Neuronal stem cell (in vitro differentiated cells): ENCODE data around the gene SLC8A1.

Experiments used
- DNase-seq: peaks from one replicate; pipeline ENCODE4 v3.0.0-alpha.2; 2013; ENCODE audit warnings: low spot score
- H2AFZ ChIP-seq: one replicate; pipeline ENCODE4 v1.6.1; 2013; ENCODE audit warnings: mild to moderate bottlenecking, low read length, inconsistent platforms
- H2AK5ac ChIP-seq: 2 replicates; pipeline ENCODE4 v1.6.1; 2013; ENCODE audit warnings: low read depth, mild to moderate bottlenecking, inconsistent platforms, low read length, moderate library complexity, mixed read lengths
- H2BK120ac ChIP-seq: 2 replicates; pipeline ENCODE4 v1.6.1; 2013; ENCODE audit warnings: low read depth, mild to moderate bottlenecking, inconsistent platforms, low read length, moderate library complexity, mixed read lengths
- H2BK12ac ChIP-seq: one replicate; pipeline ENCODE4 v1.6.1; 2013; ENCODE audit warnings: low read length, inconsistent platforms
- H2BK15ac ChIP-seq: 2 replicates; pipeline ENCODE4 v1.6.1; 2013; ENCODE audit warnings: mild to moderate bottlenecking, low read length, inconsistent platforms, mixed read lengths
- H2BK5ac ChIP-seq: one replicate; pipeline ENCODE4 v1.6.1; 2013; ENCODE audit warnings: inconsistent platforms, mild to moderate bottlenecking, low read length, moderate library complexity
- H3K14ac ChIP-seq: one replicate; pipeline ENCODE4 v1.6.1; 2013; ENCODE audit warnings: low read length, inconsistent platforms
- H3K18ac ChIP-seq: 2 replicates; pipeline ENCODE4 v1.6.1; 2013; ENCODE audit warnings: low read length, inconsistent platforms
- H3K23ac ChIP-seq: 2 replicates; pipeline ENCODE4 v1.6.1; 2013; ENCODE audit warnings: low read depth, mild to moderate bottlenecking, mixed read lengths, low read length, inconsistent platforms; ENCODE audit not compliant: poor library complexity
- H3K27ac ChIP-seq: replicated peaks from 3 replicates; pipeline ENCODE4 v1.5.1; 2013; ENCODE audit warnings: low read length, inconsistent platforms
- H3K27me3 ChIP-seq, 3 experiments: 2 replicates each; pipeline ENCODE4 v1.6.1; 2013; ENCODE audit warnings: low read length in 3 of 3, mild to moderate bottlenecking in 2 of 3, inconsistent platforms in 1 of 3, low read depth in 1 of 3, mixed read lengths in 1 of 3, moderate library complexity in 1 of 3; ENCODE audit not compliant: control insufficient read depth in 3 of 3, insufficient read depth in 3 of 3
- H3K36me3 ChIP-seq, 2 donors: replicated peaks in 1 of 2; 2 replicates each; pipeline ENCODE4 v1.6.1; 2013; ENCODE audit warnings: low read length in 2 of 2; ENCODE audit not compliant: control insufficient read depth in 2 of 2, insufficient read depth in 2 of 2
- H3K4ac ChIP-seq: 2 replicates; pipeline ENCODE4 v1.6.1; 2013; ENCODE audit warnings: inconsistent platforms, mild to moderate bottlenecking, low read length, moderate library complexity
- H3K4me1 ChIP-seq, 2 donors: 1 replicate in 1 of 2; 2 replicates in 1 of 2; pipeline ENCODE4 v1.6.1; 2013; ENCODE audit warnings: low read length in 2 of 2, low read depth in 1 of 2; ENCODE audit not compliant: control insufficient read depth in 2 of 2, insufficient read depth in 1 of 2
- H3K4me2 ChIP-seq: one replicate; pipeline ENCODE4 v1.6.1; 2013; ENCODE audit warnings: mild to moderate bottlenecking, low read length, inconsistent platforms; ENCODE audit not compliant: insufficient read depth, poor library complexity, severe bottlenecking
- H3K4me3 ChIP-seq, 2 donors: 2 replicates each; pipeline ENCODE4 v1.5.1; 2013; ENCODE audit warnings: low read length in 2 of 2, mild to moderate bottlenecking in 2 of 2, inconsistent platforms in 1 of 2, moderate library complexity in 1 of 2
- H3K79me1 ChIP-seq: one replicate; pipeline ENCODE4 v1.6.1; 2013; ENCODE audit warnings: low read depth, mild to moderate bottlenecking, inconsistent platforms, low read length, moderate library complexity
- H3K9ac ChIP-seq: one replicate; pipeline ENCODE4 v1.6.1; 2013; ENCODE audit warnings: mild to moderate bottlenecking, low read depth, low read length, inconsistent platforms; ENCODE audit not compliant: poor library complexity
- H3K9me3 ChIP-seq, 2 donors: replicated peaks in 1 of 2; 2 replicates each; pipeline versions ENCODE3 to v1.6.1; 2013; ENCODE audit warnings: low read length in 2 of 2, mild to moderate bottlenecking in 2 of 2, inconsistent platforms in 1 of 2, low read depth in 1 of 2, mixed read lengths in 1 of 2, moderate library complexity in 1 of 2; ENCODE audit not compliant: control insufficient read depth in 2 of 2, insufficient read depth in 1 of 2
- H4K8ac ChIP-seq: one replicate; pipeline ENCODE4 v1.6.1; 2013; ENCODE audit warnings: low read depth, mild to moderate bottlenecking, inconsistent platforms, low read length, moderate library complexity
- H4K91ac ChIP-seq: one replicate; pipeline ENCODE4 v1.6.1; 2013; ENCODE audit warnings: low read length, low read depth, mild to moderate bottlenecking, inconsistent platforms; ENCODE audit not compliant: poor library complexity
- WGBS, 2 donors: extraction: QIAGEN DNeasy Blood & Tissue Kit; methylation state at CpG; one replicate each; pipeline ENCODE4 v1.1.7; 2013; ENCODE audit warnings: missing lambda C conversion rate in 2 of 2, mixed read lengths in 1 of 2; ENCODE audit not compliant: insufficient read length in 2 of 2, insufficient replicate concordance in 1 of 2; ENCODE audit errors: extremely low coverage in 2 of 2; 5-methylcytosine and 5-hydroxymethylcytosine counted together

Gene SLC8A1

GRCh38 chr2:40251137-40251536, 200.8 kb downstream of the SLC8A1 start:
- H2AFZ ChIP-seq, result peak overlapping the region; percentile 14
- H4K8ac ChIP-seq, result no peak overlapping the region
- H3K4me1 ChIP-seq, result peaks cover 2 to 6% of the 10 kb centered on the region in 2 donors
- H3K9me3 ChIP-seq, result no peaks in the 10 kb centered on the region
- H3K18ac ChIP-seq, result no peak overlapping the region
- no peak overlapping the region for H2BK15ac ChIP-seq
- H2AK5ac ChIP-seq, result no peak overlapping the region
- no peaks in the 10 kb centered on the region for H3K36me3 ChIP-seq
- no peak overlapping the region for H4K91ac ChIP-seq
- no peak overlapping the region for H3K4me2 ChIP-seq
- no peak overlapping the region for H2BK5ac ChIP-seq
- H3K23ac ChIP-seq, result no peak overlapping the region
- H2BK120ac ChIP-seq, result no peak overlapping the region
- H2BK12ac ChIP-seq, result no peak overlapping the region
- H3K4me3 ChIP-seq, result no peak overlapping the region
- no peak overlapping the region for H3K14ac ChIP-seq
- peak; percentile 17 for DNase-seq
- WGBS, 2 donors, result no CpG with 5 or more reads among the region's 2 CpGs
- H3K27me3 ChIP-seq, result no peaks in the 10 kb centered on the region
- H3K4ac ChIP-seq, result no peak overlapping the region
- no peaks in the 10 kb centered on the region for H3K79me1 ChIP-seq
- no peak overlapping the region for H3K9ac ChIP-seq
- no peak overlapping the region for H3K27ac ChIP-seq

- Histone ChIP-seq H3K4me2 (no peak overlapping the region), H3K79me1 (no peaks in the 10 kb centered on the region), H4K8ac (no peak overlapping the region), H3K27ac (no peak overlapping the region), H2BK15ac (no peak overlapping the region), H3K36me3 (no peaks in the 10 kb centered on the region), H3K14ac (no peak overlapping the region), H4K91ac (no peak overlapping the region), H3K9me3 (no peaks in the 10 kb centered on the region), H2BK120ac (no peak overlapping the region), H2AK5ac (no peak overlapping the region), H3K4me3 (no peak overlapping the region), H3K9ac (no peak overlapping the region), H3K4ac (no peak overlapping the region), H3K23ac (no peak overlapping the region), H2BK12ac (no peak overlapping the region), H3K18ac (no peak overlapping the region), H2AFZ (no peak overlapping the region), H3K27me3 (no peaks in the 10 kb centered on the region), H2BK5ac (no peak overlapping the region), H3K4me1 (peaks cover 2 to 6% of the 10 kb centered on the region in 2 donors)
- WGBS, 2 donors, result no CpG with 5 or more reads among the region's 2 CpGs
- DNase-seq, result no peak
These were observed 202.3 kb downstream of the SLC8A1 start for GRCh38 chr2:40249577-40249976.

GRCh38 chr2:40248294-40248693, 203.6 kb downstream of the SLC8A1 start:
- H3K9ac ChIP-seq, result no peak overlapping the region
- no peak overlapping the region for H2BK5ac ChIP-seq
- H3K79me1 ChIP-seq, result no peaks in the 10 kb centered on the region
- no peak overlapping the region for H3K4me3 ChIP-seq
- H2BK120ac ChIP-seq, result no peak overlapping the region
- H3K4me1 ChIP-seq, result peaks cover 2 to 12% of the 10 kb centered on the region in 2 donors
- H2AK5ac ChIP-seq, result no peak overlapping the region
- no peak overlapping the region for H2AFZ ChIP-seq
- no peak for DNase-seq
- H3K23ac ChIP-seq, result no peak overlapping the region
- no peaks in the 10 kb centered on the region for H3K27me3 ChIP-seq
- H4K8ac ChIP-seq, result no peak overlapping the region
- no peak overlapping the region for H2BK12ac ChIP-seq
- H3K4ac ChIP-seq, result no peak overlapping the region
- H3K14ac ChIP-seq, result no peak overlapping the region
- H3K18ac ChIP-seq, result no peak overlapping the region
- no peaks in the 10 kb centered on the region for H3K36me3 ChIP-seq
- H3K9me3 ChIP-seq, result no peaks in the 10 kb centered on the region
- WGBS, 2 donors, result no CpG with 5 or more reads among the region's 1 CpG
- H4K91ac ChIP-seq, result no peak overlapping the region
- no peak overlapping the region for H3K27ac ChIP-seq
- no peak overlapping the region for H2BK15ac ChIP-seq
- no peak overlapping the region for H3K4me2 ChIP-seq

DNA sequence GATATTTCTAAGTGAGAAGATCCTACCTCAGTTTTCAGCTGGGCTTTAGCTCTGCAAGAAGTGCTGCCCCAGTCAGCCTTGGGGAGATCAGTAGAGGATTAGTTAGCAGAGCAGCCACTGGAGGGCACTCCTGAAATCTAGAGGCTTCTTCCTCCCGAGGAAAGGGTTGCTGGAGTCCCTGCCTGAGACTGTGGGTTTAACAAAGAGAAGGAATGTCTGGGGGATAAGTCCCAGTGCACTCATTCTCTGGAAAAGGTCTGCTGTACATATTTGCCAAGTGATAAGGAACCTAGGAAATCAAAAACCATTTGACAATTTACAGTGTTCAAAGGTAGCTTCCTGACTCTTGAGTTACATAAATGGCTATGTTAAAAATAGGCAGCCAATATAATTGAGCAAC, 207.2 kb downstream of the SLC8A1 start:
- Histone ChIP-seq H2BK15ac (no peak overlapping the region), H3K27ac (no peak overlapping the region), H3K4me3 (no peak overlapping the region), H3K4ac (no peak overlapping the region), H3K4me1 (peaks cover 0 to 20% of the 10 kb centered on the region in 2 donors), H3K18ac (no peak overlapping the region), H2BK12ac (no peak overlapping the region), H3K36me3 (no peaks in the 10 kb centered on the region), H4K8ac (no peak overlapping the region), H3K23ac (no peak overlapping the region), H3K9ac (no peak overlapping the region), H3K14ac (no peak overlapping the region), H2BK5ac (no peak overlapping the region), H2AFZ (no peak overlapping the region), H2BK120ac (no peak overlapping the region), H3K4me2 (no peak overlapping the region), H2AK5ac (no peak overlapping the region), H3K79me1 (no peaks in the 10 kb centered on the region), H4K91ac (no peak overlapping the region), H3K27me3 (no peaks in the 10 kb centered on the region), H3K9me3 (peaks cover 0 to 2% of the 10 kb centered on the region in 2 donors)
- DNase-seq, result peak; percentile 51
- WGBS, 2 donors, result no CpG with 5 or more reads among the region's 1 CpG
